Measurements from ENCODE around the gene SULF2. TPM values are rescaled to one million over a fixed set of nuclear protein-coding genes. Genes with fewer than 3 reads are reported as not detected.

Gene SULF2
- total RNA-seq, 4 donors from 2014 or later, result 41.2 to 177 (median 62.3) TPM

GRCh38 chr20:47782920-47783552 is 2.2 kb downstream of the SULF2 start:
- Histone ChIP-seq H3K27me3 (no peaks in the 10 kb centered on the region), H3K4me1 (peaks cover 0 to 70% (median 20%) of the 10 kb centered on the region in 3 donors), H3K27ac (no peak overlapping the region), H3K4me3 (no peak overlapping the region), H3K36me3 (no peaks in the 10 kb centered on the region), H3K9me3 (no peaks in the 10 kb centered on the region)
- no peak for ATAC-seq
- no peak for TF ChIP-seq EP300 (IDR thresholded peaks at IDR 0.05)
- no peak for TF ChIP-seq POLR2A (IDR thresholded peaks at IDR 0.05)
- no peak for TF ChIP-seq CTCF (IDR thresholded peaks at IDR 0.05)
- no peak for TF ChIP-seq POLR2AphosphoS5 (IDR thresholded peaks at IDR 0.05)
- 61 to 88% methylated on average over 2 of the region's 2 CpGs for WGBS, 2 donors (ENCODE audit: low coverage in 1 of 2)

- WGBS, 2 donors (ENCODE audit: low coverage in 1 of 2), result 90 to 100% methylated on average over 5 to 6 of the region's 7 CpGs
- no peak for TF ChIP-seq EP300 (IDR thresholded peaks at IDR 0.05)
- TF ChIP-seq POLR2A (IDR thresholded peaks at IDR 0.05), result no peak
- TF ChIP-seq CTCF (IDR thresholded peaks at IDR 0.05), result no peak
- no peak for TF ChIP-seq POLR2AphosphoS5 (IDR thresholded peaks at IDR 0.05)
- H3K4me3 ChIP-seq, result no peak overlapping the region
- no peaks in the 10 kb centered on the region for H3K9me3 ChIP-seq
- no peaks in the 10 kb centered on the region for H3K36me3 ChIP-seq
- no peaks in the 10 kb centered on the region for H3K27me3 ChIP-seq
- no peak for ATAC-seq
- H3K27ac ChIP-seq, result no peak overlapping the region
- H3K4me1 ChIP-seq, result peaks cover 0 to 71% (median 22%) of the 10 kb centered on the region in 3 donors
These were observed 3.2 kb downstream of the SULF2 start for GRCh38 chr20:47782076-47782475.

GRCh38 chr20:47781632-47782031 is 3.6 kb downstream of the SULF2 start:
- Histone ChIP-seq H3K27me3 (no peaks in the 10 kb centered on the region), H3K9me3 (no peaks in the 10 kb centered on the region), H3K36me3 (no peaks in the 10 kb centered on the region), H3K27ac (no peak overlapping the region), H3K4me3 (no peak overlapping the region), H3K4me1 (peaks cover 0 to 67% (median 22%) of the 10 kb centered on the region in 3 donors)
- WGBS, 2 donors (ENCODE audit: low coverage in 1 of 2), result 58 to 90% methylated on average over 3 of the region's 4 CpGs
- no peak for ATAC-seq
- no peak for TF ChIP-seq EP300 (IDR thresholded peaks at IDR 0.05)
- no peak for TF ChIP-seq POLR2AphosphoS5 (IDR thresholded peaks at IDR 0.05)
- no peak for TF ChIP-seq CTCF (IDR thresholded peaks at IDR 0.05)
- no peak for TF ChIP-seq POLR2A (IDR thresholded peaks at IDR 0.05)

GRCh38 chr20:47780720-47781389 is 4.4 kb downstream of the SULF2 start:
- peaks cover 0 to 59% (median 22%) of the 10 kb centered on the region in 3 donors for H3K4me1 ChIP-seq
- ATAC-seq, result no peak
- no peaks in the 10 kb centered on the region for H3K9me3 ChIP-seq
- no peaks in the 10 kb centered on the region for H3K36me3 ChIP-seq
- H3K27me3 ChIP-seq, result no peaks in the 10 kb centered on the region
- WGBS, 2 donors (ENCODE audit: low coverage in 1 of 2), result 93 to 94% methylated on average over 3 to 6 of the region's 10 CpGs
- H3K27ac ChIP-seq, result no peak overlapping the region
- TF ChIP-seq POLR2A (IDR thresholded peaks at IDR 0.05) (no peak), EP300 (IDR thresholded peaks at IDR 0.05) (no peak), POLR2AphosphoS5 (IDR thresholded peaks at IDR 0.05) (no peak), CTCF (IDR thresholded peaks at IDR 0.05) (no peak)
- no peak overlapping the region for H3K4me3 ChIP-seq
